ENCODE data around the gene PXMP4. TPM values are rescaled to one million over a fixed set of nuclear protein-coding genes. Genes with fewer than 3 reads are reported as not detected.

The PXMP4 gene
- total RNA-seq, 1 donor from 2014 or later = 35.6 TPM

DNA sequence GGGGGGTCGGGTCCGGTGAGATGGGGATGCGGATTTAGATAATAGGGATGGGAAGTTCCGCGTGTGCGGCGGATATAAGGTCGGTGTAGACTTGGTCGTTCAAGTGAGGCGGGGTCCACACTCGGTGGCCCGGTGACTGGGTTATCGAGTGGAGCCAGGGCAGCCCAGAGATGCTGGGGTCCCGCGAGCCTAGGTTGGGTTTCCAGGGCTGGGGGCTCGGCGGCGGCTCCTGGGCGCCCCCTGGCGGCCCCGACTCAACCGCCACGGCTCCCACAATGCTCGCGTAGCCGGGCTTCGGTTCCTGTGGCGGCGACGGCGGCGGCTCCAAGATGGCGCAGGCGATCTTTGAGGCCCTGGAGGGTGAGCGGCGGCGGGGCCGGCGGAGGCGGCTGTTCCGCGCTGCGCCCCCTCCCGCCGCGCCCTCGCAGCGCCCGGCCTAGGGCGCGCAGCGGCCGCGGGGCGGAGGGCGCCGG lies 11.6 kb upstream of the PXMP4 start, which contains the start of gene ZNF341:
Gene ZNF341, plus strand, starts transcription at position 304 of the 473 bp plus-strand sequence. Its CDS starts 26 bp downstream, at position 330.
- intact Hi-C loops (cut with DNase I) = no loop called here
- Histone ChIP-seq H3K27ac (peak within 1 kb of the TSS; percentile 93), H3K9me3 (peaks cover 7% of the 10 kb centered on the region), H3K36me3 (no peaks in the 10 kb centered on the region), H3K27me3 (no peaks in the 10 kb centered on the region), H3K4me1 (peaks cover 19% of the 10 kb centered on the region), H3K4me3 (peak within 1 kb of the TSS; percentile 69)
- DNase-seq (peak; percentile 96), ATAC-seq (no peak)
- TF ChIP-seq, protein P1, sequence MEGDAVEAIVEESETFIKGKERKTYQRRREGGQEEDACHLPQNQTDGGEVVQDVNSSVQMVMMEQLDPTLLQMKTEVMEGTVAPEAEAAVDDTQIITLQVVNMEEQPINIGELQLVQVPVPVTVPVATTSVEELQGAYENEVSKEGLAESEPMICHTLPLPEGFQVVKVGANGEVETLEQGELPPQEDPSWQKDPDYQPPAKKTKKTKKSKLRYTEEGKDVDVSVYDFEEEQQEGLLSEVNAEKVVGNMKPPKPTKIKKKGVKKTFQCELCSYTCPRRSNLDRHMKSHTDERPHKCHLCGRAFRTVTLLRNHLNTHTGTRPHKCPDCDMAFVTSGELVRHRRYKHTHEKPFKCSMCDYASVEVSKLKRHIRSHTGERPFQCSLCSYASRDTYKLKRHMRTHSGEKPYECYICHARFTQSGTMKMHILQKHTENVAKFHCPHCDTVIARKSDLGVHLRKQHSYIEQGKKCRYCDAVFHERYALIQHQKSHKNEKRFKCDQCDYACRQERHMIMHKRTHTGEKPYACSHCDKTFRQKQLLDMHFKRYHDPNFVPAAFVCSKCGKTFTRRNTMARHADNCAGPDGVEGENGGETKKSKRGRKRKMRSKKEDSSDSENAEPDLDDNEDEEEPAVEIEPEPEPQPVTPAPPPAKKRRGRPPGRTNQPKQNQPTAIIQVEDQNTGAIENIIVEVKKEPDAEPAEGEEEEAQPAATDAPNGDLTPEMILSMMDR (IDR thresholded peaks at IDR 0.05) = peak; percentile 89

- Histone ChIP-seq H3K27ac (peak overlapping the region; percentile 93), H3K36me3 (no peaks in the 10 kb centered on the region), H3K4me3 (peak overlapping the region; percentile 59), H3K27me3 (no peaks in the 10 kb centered on the region), H3K4me1 (peaks cover 19% of the 10 kb centered on the region), H3K9me3 (peaks cover 2% of the 10 kb centered on the region)
- DNase-seq (no peak), ATAC-seq (no peak)
- TF ChIP-seq, protein P1 (IDR thresholded peaks at IDR 0.05) = no peak
- intact Hi-C loops (cut with DNase I) = no loop called here
Measured at GRCh38 chr20:33730946-33731692, 11.0 kb upstream of the PXMP4 start.

- intact Hi-C loops (cut with DNase I) = no loop called here
- no peak overlapping the region for H3K4me3 ChIP-seq
- H3K9me3 ChIP-seq = no peaks in the 10 kb centered on the region
- H3K36me3 ChIP-seq = no peaks in the 10 kb centered on the region
- ATAC-seq = no peak
- peaks cover 13% of the 10 kb centered on the region for H3K4me1 ChIP-seq
- TF ChIP-seq, protein P1 (IDR thresholded peaks at IDR 0.05) = no peak
- DNase-seq = no peak
- H3K27ac ChIP-seq = no peak overlapping the region
- no peaks in the 10 kb centered on the region for H3K27me3 ChIP-seq
Measured at GRCh38 chr20:33729101-33729500, 9.0 kb upstream of the PXMP4 start.

DNA sequence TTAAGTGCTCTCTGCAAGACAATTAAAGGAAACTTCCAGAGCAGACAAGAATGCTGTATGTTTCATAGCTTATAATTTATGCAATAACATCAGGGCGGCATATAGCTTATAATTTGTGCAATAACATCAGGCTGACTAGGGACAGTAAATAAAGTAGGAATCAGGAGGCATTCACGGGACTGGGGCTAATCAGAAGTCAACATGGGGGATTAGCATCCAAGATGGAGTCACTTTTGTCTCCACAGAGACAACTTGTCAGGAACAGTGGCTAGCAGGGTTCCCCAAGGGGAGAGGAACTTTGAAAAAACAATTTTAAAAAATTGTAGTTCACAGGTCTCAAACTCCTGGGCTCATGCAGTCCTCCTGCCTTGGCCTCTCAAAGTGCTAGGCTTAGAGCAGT lies 8.4 kb upstream of the PXMP4 start:
- TF ChIP-seq, protein P1 (IDR thresholded peaks at IDR 0.05) = no peak
- no peaks in the 10 kb centered on the region for H3K27me3 ChIP-seq
- intact Hi-C loops (cut with DNase I) = no loop called here
- no peaks in the 10 kb centered on the region for H3K9me3 ChIP-seq
- ATAC-seq = no peak
- peaks cover 9% of the 10 kb centered on the region for H3K4me1 ChIP-seq
- no peak overlapping the region for H3K4me3 ChIP-seq
- no peak for DNase-seq
- H3K36me3 ChIP-seq = no peaks in the 10 kb centered on the region
- no peak overlapping the region for H3K27ac ChIP-seq

GRCh38 chr20:33727806-33728205 lies 7.7 kb upstream of the PXMP4 start:
- no peaks in the 10 kb centered on the region for H3K9me3 ChIP-seq
- peaks cover 2% of the 10 kb centered on the region for H3K4me1 ChIP-seq
- H3K4me3 ChIP-seq = no peak overlapping the region
- TF ChIP-seq, protein P1 (IDR thresholded peaks at IDR 0.05) = no peak
- no peak overlapping the region for H3K27ac ChIP-seq
- ATAC-seq (no peak), DNase-seq (no peak)
- intact Hi-C loops (cut with DNase I) = no loop called here
- H3K27me3 ChIP-seq = no peaks in the 10 kb centered on the region
- H3K36me3 ChIP-seq = no peaks in the 10 kb centered on the region

Data from upper lobe of right lung (tissue), 1 donor.